Choroid plexus epithelial cell (primary cell): Measurements from ENCODE around the gene CDH9.

Source experiments
- DNase-seq: peaks from one replicate; pipeline ENCODE4 v3.0.0-alpha.2; 2010; ENCODE audit warnings: low read depth
- H3K4me3 ChIP-seq: 2 replicates; pipeline ENCODE4 v1.5.1; 2011; ENCODE audit warnings: low read depth, mild to moderate bottlenecking, control low read depth, low read length, moderate library complexity
- TF ChIP-seq, protein P1 (sequence below): conservative IDR thresholded peaks from 2 replicates; pipeline ENCODE4 v1.5.1; 2011; ENCODE audit warnings: low read depth, mild to moderate bottlenecking, control low read depth, inconsistent platforms, low read length, moderate library complexity

Gene CDH9

DNA sequence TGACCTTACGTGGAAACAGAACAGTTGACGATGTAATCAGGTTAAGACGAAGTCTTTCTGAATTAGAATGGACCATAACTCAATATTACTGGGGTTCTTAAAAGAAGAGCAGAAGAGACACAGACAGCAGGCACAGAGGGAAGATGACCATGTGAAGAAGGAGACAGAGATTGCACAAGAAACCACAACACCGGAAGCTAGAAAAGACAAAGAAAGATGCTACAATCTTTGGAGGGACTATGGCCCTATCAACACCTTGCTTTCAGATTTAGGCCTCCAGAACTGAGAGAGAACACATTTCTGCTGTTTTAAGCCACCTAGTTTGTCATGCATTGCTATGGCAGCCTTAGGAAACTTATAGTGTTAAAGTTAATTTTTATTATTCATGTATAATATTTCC lies 27.1 kb downstream of the CDH9 start:
- DNase-seq, result peak; percentile 10
- TF ChIP-seq, protein P1, sequence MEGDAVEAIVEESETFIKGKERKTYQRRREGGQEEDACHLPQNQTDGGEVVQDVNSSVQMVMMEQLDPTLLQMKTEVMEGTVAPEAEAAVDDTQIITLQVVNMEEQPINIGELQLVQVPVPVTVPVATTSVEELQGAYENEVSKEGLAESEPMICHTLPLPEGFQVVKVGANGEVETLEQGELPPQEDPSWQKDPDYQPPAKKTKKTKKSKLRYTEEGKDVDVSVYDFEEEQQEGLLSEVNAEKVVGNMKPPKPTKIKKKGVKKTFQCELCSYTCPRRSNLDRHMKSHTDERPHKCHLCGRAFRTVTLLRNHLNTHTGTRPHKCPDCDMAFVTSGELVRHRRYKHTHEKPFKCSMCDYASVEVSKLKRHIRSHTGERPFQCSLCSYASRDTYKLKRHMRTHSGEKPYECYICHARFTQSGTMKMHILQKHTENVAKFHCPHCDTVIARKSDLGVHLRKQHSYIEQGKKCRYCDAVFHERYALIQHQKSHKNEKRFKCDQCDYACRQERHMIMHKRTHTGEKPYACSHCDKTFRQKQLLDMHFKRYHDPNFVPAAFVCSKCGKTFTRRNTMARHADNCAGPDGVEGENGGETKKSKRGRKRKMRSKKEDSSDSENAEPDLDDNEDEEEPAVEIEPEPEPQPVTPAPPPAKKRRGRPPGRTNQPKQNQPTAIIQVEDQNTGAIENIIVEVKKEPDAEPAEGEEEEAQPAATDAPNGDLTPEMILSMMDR, result no peak
- H3K4me3 ChIP-seq, result no peak overlapping the region

- H3K4me3 ChIP-seq, result no peak overlapping the region
- DNase-seq, result peak; percentile 37
- TF ChIP-seq, protein P1, result no peak
These were observed 27.7 kb downstream of the CDH9 start for GRCh38 chr5:27010646-27011045.

- DNase-seq, result no peak
- TF ChIP-seq, protein P1, result no peak
- H3K4me3 ChIP-seq, result no peak overlapping the region
These were observed 28.9 kb downstream of the CDH9 start for GRCh38 chr5:27009540-27009915.

DNA sequence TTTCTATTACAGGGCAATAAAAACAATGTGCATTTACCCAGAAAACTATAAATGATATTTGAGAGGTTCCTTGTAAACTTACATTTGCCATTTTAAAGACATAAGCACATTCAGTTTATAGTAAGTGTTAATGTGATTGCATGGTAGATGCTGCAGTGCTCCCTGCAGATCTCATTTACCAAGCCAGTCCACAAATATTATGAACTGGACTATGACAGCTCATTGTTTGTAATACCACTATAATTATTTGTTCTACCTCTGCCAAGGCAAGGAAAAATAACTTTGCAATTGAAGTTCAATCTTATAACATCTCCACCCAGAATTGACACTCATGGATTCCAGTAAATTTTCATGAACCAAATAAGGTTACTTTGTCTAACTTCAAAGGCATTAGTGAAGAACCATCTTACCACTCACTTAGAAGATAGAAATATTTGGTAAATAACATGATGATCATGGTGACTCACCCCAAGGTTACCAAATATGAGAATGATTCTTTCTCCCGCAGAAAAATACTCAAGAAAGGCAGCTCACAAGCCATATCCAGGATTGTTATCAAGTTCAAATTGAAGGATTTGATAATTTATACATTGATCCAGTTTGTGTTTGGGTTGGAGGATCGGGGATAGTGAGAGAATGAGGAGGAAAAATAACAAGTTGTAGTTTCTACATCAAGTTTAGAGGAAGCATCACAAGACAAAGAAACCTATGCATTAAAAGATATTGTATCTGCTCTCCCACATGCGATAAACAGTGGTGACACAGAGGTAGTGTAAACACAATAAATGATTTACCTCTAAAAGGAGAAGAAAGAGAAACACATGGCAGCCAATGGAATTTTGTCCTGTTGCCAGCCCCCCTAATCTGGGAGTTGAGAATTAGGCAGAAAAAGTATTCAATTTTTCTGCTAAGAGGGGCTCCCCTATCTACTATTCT lies 29.5 kb downstream of the CDH9 start:
- no peak overlapping the region for H3K4me3 ChIP-seq
- peak; percentile 17 for DNase-seq
- TF ChIP-seq, protein P1, result no peak

DNA sequence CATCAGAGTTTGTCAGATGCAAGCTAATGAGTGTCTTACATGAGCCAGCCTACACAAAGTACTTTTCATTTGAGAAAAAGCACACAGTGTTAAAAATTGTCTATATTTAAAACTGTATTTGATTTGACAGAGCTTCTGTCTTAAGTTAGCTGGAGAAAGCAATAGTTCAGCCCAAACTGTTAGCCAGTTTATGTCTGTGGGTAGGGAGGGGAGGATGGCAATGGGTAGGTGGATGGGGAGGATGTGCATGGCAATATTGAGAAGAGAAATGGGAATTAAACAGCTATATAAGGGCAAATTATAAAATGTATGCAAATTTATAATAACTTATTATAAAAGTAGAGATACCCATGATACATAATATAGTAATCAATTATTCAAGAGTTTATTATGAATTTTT lies 31.3 kb downstream of the CDH9 start:
- TF ChIP-seq, protein P1, result no peak
- no peak overlapping the region for H3K4me3 ChIP-seq
- no peak for DNase-seq

GRCh38 chr5:26986985-26987384 lies 51.4 kb downstream of the CDH9 start:
- TF ChIP-seq, protein P1, result no peak
- no peak overlapping the region for H3K4me3 ChIP-seq
- no peak for DNase-seq

DNA sequence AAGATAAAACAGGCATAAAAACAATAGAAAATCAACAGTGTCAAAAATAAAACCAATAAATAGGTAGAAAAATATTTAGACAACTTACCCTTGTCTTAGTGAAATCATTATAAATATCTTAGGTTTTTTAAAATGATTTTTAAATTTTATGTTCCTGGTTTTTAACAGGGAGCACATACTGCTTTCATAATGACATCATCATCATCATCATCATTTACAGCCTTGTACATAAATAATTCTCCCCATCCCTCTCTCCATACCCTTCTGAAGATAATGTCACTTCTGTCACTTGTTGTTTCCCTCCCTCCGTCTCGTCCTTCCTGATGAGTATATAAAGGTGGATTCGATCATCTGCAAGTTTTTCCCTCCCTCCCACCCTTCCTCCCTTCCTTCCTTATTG lies 56.6 kb downstream of the CDH9 start:
- DNase-seq, result no peak
- TF ChIP-seq, protein P1, result no peak
- no peak overlapping the region for H3K4me3 ChIP-seq
